ENCODE data around the gene DTHD1. TPM values are rescaled to one million over a fixed set of nuclear protein-coding genes. Genes with fewer than 3 reads are reported as not detected.

Gene DTHD1
- total RNA-seq (2014; rRNA removed; shearing (Covaris generic)) = not detected in 2 replicates

- no peak for DNase-seq (ENCODE audit: low read depth)
These were observed at the start of gene DTHD1 for GRCh38 chr4:36281384-36282106. Gene DTHD1, plus strand, starts transcription at chr4:36281616. Its CDS starts 143 bp downstream, at chr4:36281759.

GRCh38 chr4:36233567-36234266 lies 47.7 kb upstream of the DTHD1 start:
- DNase-seq (ENCODE audit: low read depth) = no peak

- DNase-seq (ENCODE audit: low read depth) = no peak
These were observed 46.1 kb upstream of the DTHD1 start for GRCh38 chr4:36235306-36235705.

- DNase-seq (ENCODE audit: low read depth) = no peak
These were observed 45.3 kb upstream of the DTHD1 start for GRCh38 chr4:36236159-36236558.

- no peak for DNase-seq (ENCODE audit: low read depth)
These were observed 43.8 kb upstream of the DTHD1 start for GRCh38 chr4:36237366-36238313.

GRCh38 chr4:36241771-36242170 lies 39.6 kb upstream of the DTHD1 start:
- DNase-seq (ENCODE audit: low read depth) = no peak

- DNase-seq (ENCODE audit: low read depth) = no peak
These were observed 38.6 kb upstream of the DTHD1 start for GRCh38 chr4:36242629-36243354.

GRCh38 chr4:36243355-36244256 lies 37.8 kb upstream of the DTHD1 start:
- no peak for DNase-seq (ENCODE audit: low read depth)

- DNase-seq (ENCODE audit: low read depth) = no peak
These were observed 36.9 kb upstream of the DTHD1 start, which contains the start of gene ARAP2 for GRCh38 chr4:36244257-36245082. Gene ARAP2, minus strand, starts transcription at chr4:36244514. Its CDS starts 15,028 bp downstream, at chr4:36229486.

GRCh38 chr4:36249610-36250009 lies 31.8 kb upstream of the DTHD1 start:
- no peak for DNase-seq (ENCODE audit: low read depth)

- DNase-seq (ENCODE audit: low read depth) = no peak
These were observed 29.4 kb upstream of the DTHD1 start for GRCh38 chr4:36251983-36252382.

GRCh38 chr4:36254371-36254770 lies 27.0 kb upstream of the DTHD1 start:
- no peak for DNase-seq (ENCODE audit: low read depth)

- no peak for DNase-seq (ENCODE audit: low read depth)
These were observed 25.8 kb upstream of the DTHD1 start for GRCh38 chr4:36255577-36255976.

GRCh38 chr4:36256398-36256891 lies 25.0 kb upstream of the DTHD1 start:
- DNase-seq (ENCODE audit: low read depth) = no peak

- DNase-seq (ENCODE audit: low read depth) = no peak
These were observed 20.7 kb upstream of the DTHD1 start for GRCh38 chr4:36260731-36261130.

- no peak for DNase-seq (ENCODE audit: low read depth)
These were observed 17.1 kb upstream of the DTHD1 start for GRCh38 chr4:36264207-36264826.

- DNase-seq (ENCODE audit: low read depth) = no peak
These were observed 13.7 kb upstream of the DTHD1 start for GRCh38 chr4:36267486-36268268.

GRCh38 chr4:36269101-36269500 lies 12.3 kb upstream of the DTHD1 start:
- no peak for DNase-seq (ENCODE audit: low read depth)
